ENCODE data around the gene EDN1. TPM values are rescaled to one million over a fixed set of nuclear protein-coding genes. Genes with fewer than 3 reads are reported as not detected.

Gene EDN1
- total and polyA plus RNA-seq, 12 donors: 0.36 to 7.8 (median 3.4) TPM

GRCh38 chr6:12254210-12254609 lies 36.0 kb upstream of the EDN1 start:
- no peak overlapping the region for H3K4me3 ChIP-seq
- no peaks in the 10 kb centered on the region for H3K4me1 ChIP-seq
- no peak for ATAC-seq
- DNase-seq: no peak
- intact Hi-C loops (cut with DNase I): no loop called here
- TF ChIP-seq, protein P1, sequence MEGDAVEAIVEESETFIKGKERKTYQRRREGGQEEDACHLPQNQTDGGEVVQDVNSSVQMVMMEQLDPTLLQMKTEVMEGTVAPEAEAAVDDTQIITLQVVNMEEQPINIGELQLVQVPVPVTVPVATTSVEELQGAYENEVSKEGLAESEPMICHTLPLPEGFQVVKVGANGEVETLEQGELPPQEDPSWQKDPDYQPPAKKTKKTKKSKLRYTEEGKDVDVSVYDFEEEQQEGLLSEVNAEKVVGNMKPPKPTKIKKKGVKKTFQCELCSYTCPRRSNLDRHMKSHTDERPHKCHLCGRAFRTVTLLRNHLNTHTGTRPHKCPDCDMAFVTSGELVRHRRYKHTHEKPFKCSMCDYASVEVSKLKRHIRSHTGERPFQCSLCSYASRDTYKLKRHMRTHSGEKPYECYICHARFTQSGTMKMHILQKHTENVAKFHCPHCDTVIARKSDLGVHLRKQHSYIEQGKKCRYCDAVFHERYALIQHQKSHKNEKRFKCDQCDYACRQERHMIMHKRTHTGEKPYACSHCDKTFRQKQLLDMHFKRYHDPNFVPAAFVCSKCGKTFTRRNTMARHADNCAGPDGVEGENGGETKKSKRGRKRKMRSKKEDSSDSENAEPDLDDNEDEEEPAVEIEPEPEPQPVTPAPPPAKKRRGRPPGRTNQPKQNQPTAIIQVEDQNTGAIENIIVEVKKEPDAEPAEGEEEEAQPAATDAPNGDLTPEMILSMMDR (IDR thresholded peaks at IDR 0.05): no peak
- no peak overlapping the region for H3K27ac ChIP-seq
- 66 to 70% methylated on average over 5 of the region's 5 CpGs for WGBS, 2 donors
- no peaks in the 10 kb centered on the region for H3K36me3 ChIP-seq
- H3K27me3 ChIP-seq: peaks cover 0 to 11% (median 3%) of the 10 kb centered on the region in 7 donors
- no peaks in the 10 kb centered on the region for H3K9me3 ChIP-seq

- intact Hi-C loops (cut with DNase I): no loop called here
- DNase-seq (no peak), ATAC-seq (no peak)
- Histone ChIP-seq H3K27me3 (peaks cover 0 to 11% (median 0%) of the 10 kb centered on the region in 7 donors), H3K4me3 (no peak overlapping the region), H3K27ac (no peak overlapping the region), H3K9me3 (no peaks in the 10 kb centered on the region), H3K4me1 (peaks cover 0 to 7% (median 0%) of the 10 kb centered on the region in 9 donors), H3K36me3 (no peaks in the 10 kb centered on the region)
- TF ChIP-seq, protein P1 (IDR thresholded peaks at IDR 0.05): no peak
- 97 to 98% methylated on average over 6 of the region's 6 CpGs for WGBS, 2 donors
These were observed 32.0 kb upstream of the EDN1 start for GRCh38 chr6:12258191-12258590.

DNA sequence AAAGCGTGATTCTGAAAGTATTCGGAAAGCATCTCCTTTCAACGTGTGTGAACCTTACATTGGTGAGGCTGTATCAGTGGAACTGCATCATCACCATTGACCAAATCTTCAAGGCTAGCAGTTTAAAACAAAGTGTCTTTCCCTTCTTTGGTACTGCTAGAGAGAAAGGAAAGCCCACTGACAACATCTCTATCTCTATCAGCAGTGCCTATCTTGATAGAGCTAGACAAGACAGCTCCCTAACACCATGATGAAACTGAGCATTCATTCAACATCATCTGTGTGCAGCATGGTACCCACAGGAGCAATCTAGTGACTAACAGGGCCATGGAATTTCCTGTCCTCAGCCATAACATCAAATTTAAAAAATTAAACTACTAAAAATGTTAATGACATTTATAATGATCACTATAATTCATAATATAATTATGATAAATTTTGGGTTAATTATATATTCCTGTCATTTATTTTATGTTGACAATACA lies 31.5 kb upstream of the EDN1 start:
- H3K36me3 ChIP-seq: no peaks in the 10 kb centered on the region
- H3K27ac ChIP-seq: no peak overlapping the region
- peaks cover 0 to 11% (median 0%) of the 10 kb centered on the region in 7 donors for H3K27me3 ChIP-seq
- TF ChIP-seq, protein P1 (IDR thresholded peaks at IDR 0.05): no peak
- H3K9me3 ChIP-seq: no peaks in the 10 kb centered on the region
- H3K4me3 ChIP-seq: no peak overlapping the region
- DNase-seq (no peak), ATAC-seq (no peak)
- intact Hi-C loops (cut with DNase I): no loop called here
- peaks cover 0 to 7% (median 0%) of the 10 kb centered on the region in 9 donors for H3K4me1 ChIP-seq
- 94 to 96% methylated on average over 3 of the region's 3 CpGs for WGBS, 2 donors

- H3K4me1 ChIP-seq: peaks cover 0 to 17% (median 0%) of the 10 kb centered on the region in 9 donors
- WGBS, 2 donors: 91 to 94% methylated on average over 2 of the region's 2 CpGs
- H3K36me3 ChIP-seq: no peaks in the 10 kb centered on the region
- ATAC-seq (no peak), DNase-seq (no peak)
- H3K9me3 ChIP-seq: no peaks in the 10 kb centered on the region
- no peak overlapping the region for H3K4me3 ChIP-seq
- H3K27me3 ChIP-seq: peaks cover 0 to 11% (median 0%) of the 10 kb centered on the region in 7 donors
- intact Hi-C loops (cut with DNase I): no loop called here
- no peak overlapping the region for H3K27ac ChIP-seq
- TF ChIP-seq, protein P1 (IDR thresholded peaks at IDR 0.05): no peak
These were observed 29.6 kb upstream of the EDN1 start for GRCh38 chr6:12260458-12261093.
